Adrenal gland (tissue), 12 donors: ENCODE data around the gene PROK1. TPM values are rescaled to one million over a fixed set of nuclear protein-coding genes. Genes with fewer than 3 reads are reported as not detected.

Experiments
- DNase-seq, 7 donors: peaks; one replicate each; pipeline ENCODE4 v3.0.0-alpha.2; 2019 to 2020
- H3K27ac ChIP-seq, 5 donors: fragments of 200-600 bp; sonication (generic) in 4 of 5; 1 replicate in 3 of 5; 2 replicates in 2 of 5; pipeline versions ENCODE4 v1.5.1 to v1.8.0; 2016 to 2020; ENCODE audit warnings: mild to moderate bottlenecking in 1 of 5
- H3K27me3 ChIP-seq: fragments of 200-600 bp; 2 replicates; pipeline ENCODE4 v1.8.0; 2021
- H3K36me3 ChIP-seq, 2 donors: fragments of 200-600 bp; replicated peaks in 1 of 2; 1 replicate in 1 of 2; 2 replicates in 1 of 2; pipeline versions ENCODE4 v1.5.1 to v1.8.0; 2018 to 2022
- H3K4me1 ChIP-seq, 2 donors: fragments of 200-600 bp; replicated peaks in 1 of 2; 1 replicate in 1 of 2; 2 replicates in 1 of 2; pipeline versions ENCODE4 v1.5.1 to v1.8.0; 2018 to 2021
- H3K4me3 ChIP-seq, 4 donors: fragments of 200-600 bp; sonication (generic) in 3 of 4; one replicate each; pipeline ENCODE4 v1.5.1; 2016 to 2018
- H3K9me3 ChIP-seq, 3 donors: fragments of 200-600 bp; sonication (generic) in 1 of 3; replicated peaks in 1 of 3; 1 replicate in 2 of 3; 2 replicates in 1 of 3; pipeline versions ENCODE4 v1.5.1 to v1.8.0; 2016 to 2021
- CTCF ChIP-seq, 6 experiments: fragments of 450-650 bp in 4 of 6; fragments of 200-600 bp in 2 of 6; sonication (generic) in 1 of 6; IDR thresholded peaks; 1 replicate in 5 of 6; 2 replicates in 1 of 6; pipeline versions ENCODE4 v1.5.1 to v1.8.0; 2016 to 2021; ENCODE audit warnings: antibody characterized with exemption in 6 of 6, mild to moderate bottlenecking in 2 of 6, moderate library complexity in 1 of 6
- POLR2A ChIP-seq, 2 donors: fragments of 450-650 bp; IDR thresholded peaks; one replicate each; pipeline ENCODE4 v1.6.1; 2017; ENCODE audit warnings: antibody characterized with exemption in 2 of 2, mild to moderate bottlenecking in 2 of 2, moderate library complexity in 1 of 2
- WGBS, 4 donors: extraction: QIAGEN DNeasy Blood & Tissue Kit in 2 of 4; methylation state at CpG; one replicate each; pipeline versions ENCODE4 v1.1.5 to v1.1.7; 2013 to 2017; 5-methylcytosine and 5-hydroxymethylcytosine counted together
- intact Hi-C, 2 donors: fragments of 100-400 bp; cut with DNase I; formaldehyde crosslinking; loops; one replicate each; pipeline versions ENCODE4 v1.14.1 to v1.15.0; 2022 to 2023
- polyA plus RNA-seq, 3 donors: library from polyadenylated mRNA; stranded (reverse); fragments of 200-250 nt in 2 of 3; fragments of 350-450 nt in 1 of 3; fragmentation: Illumina TruSeq in 1 of 3; extraction: RNeasy Lipid Tissue Mini Kit (QIAGEN cat#74804) in 1 of 3; gene quantifications; one replicate each; pipeline ENCODE4 v1.2.3, GENCODE V29; 2013 to 2014
- total RNA-seq, 9 donors: library from RNA; depleted of rRNA in 4 of 9; stranded (reverse); fragments of >200 nt in 4 of 9; fragments of 120-200 nt in 1 of 9; fragmentation: NEBNext Ultra II Directional in 1 of 9; extraction: Animal tissue kit (Norgen Biotek cat#: 25700) in 1 of 9; gene quantifications; one replicate each; pipeline versions ENCODE4 v1.1.0 to v1.2.4, GENCODE V29; 2013 to 2023
- donor health status: healthy with polysubstance abuse.
- donor health status: Bipolar disorder and iron deficiency.
- donor health status: DM: yes; HTN: yes; CAD: no.
- donor health status: DM: no; HTN: no; CAD: no.
- donor health status: DM: no; HTN: no; CAD: no.
- donor health status: DM: yes; HTN: yes; CAD: no.

The PROK1 gene
- total and polyA plus RNA-seq, 12 donors = 0.76 to 12.9 (median 5.0) TPM; not detected in 1

- no peak overlapping the region for H3K4me3 ChIP-seq
- TF ChIP-seq POLR2A (IDR thresholded peaks at IDR 0.05) (no peak), CTCF (IDR thresholded peaks at IDR 0.05) (no peak)
- H3K4me1 ChIP-seq = peaks cover 7 to 9% of the 10 kb centered on the region in 2 donors
- 65 to 92% (median 90%) methylated on average over 4 to 12 of the region's 12 CpGs for WGBS, 4 donors
- no peaks in the 10 kb centered on the region for H3K36me3 ChIP-seq
- no peak for DNase-seq
- intact Hi-C loops = no loop called here
- H3K27me3 ChIP-seq = no peaks in the 10 kb centered on the region
- H3K27ac ChIP-seq = no peak overlapping the region
- no peaks in the 10 kb centered on the region for H3K9me3 ChIP-seq
Observed at GRCh38 chr1:110484801-110485200, 33.9 kb downstream of the PROK1 start.

- no peaks in the 10 kb centered on the region for H3K27me3 ChIP-seq
- H3K4me1 ChIP-seq = peaks cover 7 to 9% of the 10 kb centered on the region in 2 donors
- no peak overlapping the region for H3K4me3 ChIP-seq
- intact Hi-C loops = no loop called here
- DNase-seq = peak in 2 of 7 donors; percentile 24 to 28
- TF ChIP-seq CTCF (IDR thresholded peaks at IDR 0.05) (no peak), POLR2A (IDR thresholded peaks at IDR 0.05) (no peak)
- H3K9me3 ChIP-seq = no peaks in the 10 kb centered on the region
- H3K36me3 ChIP-seq = no peaks in the 10 kb centered on the region
- H3K27ac ChIP-seq = no peak overlapping the region
- 11 to 57% (median 34%) methylated on average over 1 to 2 of the region's 2 CpGs for WGBS, 4 donors
Observed at GRCh38 chr1:110485725-110486124, 34.8 kb downstream of the PROK1 start.

- H3K4me3 ChIP-seq = no peak overlapping the region
- no peak overlapping the region for H3K27ac ChIP-seq
- H3K36me3 ChIP-seq = no peaks in the 10 kb centered on the region
- peaks cover 7 to 8% of the 10 kb centered on the region in 2 donors for H3K4me1 ChIP-seq
- intact Hi-C loops = no loop called here
- H3K9me3 ChIP-seq = no peaks in the 10 kb centered on the region
- WGBS, 4 donors = 58 to 71% (median 67%) methylated on average over 8 of the region's 8 CpGs
- TF ChIP-seq POLR2A (IDR thresholded peaks at IDR 0.05) (no peak), CTCF (IDR thresholded peaks at IDR 0.05) (no peak)
- no peaks in the 10 kb centered on the region for H3K27me3 ChIP-seq
- no peak for DNase-seq
Observed at GRCh38 chr1:110487726-110488125, 36.8 kb downstream of the PROK1 start.

- 84 to 96% (median 91%) methylated on average over 9 to 12 of the region's 12 CpGs for WGBS, 4 donors
- Histone ChIP-seq H3K36me3 (no peaks in the 10 kb centered on the region), H3K27ac (no peak overlapping the region), H3K9me3 (no peaks in the 10 kb centered on the region), H3K27me3 (no peaks in the 10 kb centered on the region), H3K4me1 (peaks cover 10 to 11% of the 10 kb centered on the region in 2 donors), H3K4me3 (no peak overlapping the region)
- no peak for DNase-seq
- TF ChIP-seq CTCF (IDR thresholded peaks at IDR 0.05) (no peak), POLR2A (IDR thresholded peaks at IDR 0.05) (no peak)
- intact Hi-C loops = no loop called here
Observed at GRCh38 chr1:110488161-110488560, 37.2 kb downstream of the PROK1 start.
